ENCODE data around the gene OR2H1.

Gene OR2H1

GRCh38 chr6:29491574-29491973 lies 34.6 kb downstream of the OR2H1 start:
- CTCF ChIA-PET, result no interaction called here
- no peak overlapping the region for H3K27ac Mint-ChIP-seq
- peaks cover 9% of the 10 kb centered on the region for H3K27me3 Mint-ChIP-seq
- H3K36me3 Mint-ChIP-seq, result no peaks in the 10 kb centered on the region
- H3K9me3 Mint-ChIP-seq, result no peaks in the 10 kb centered on the region
- H3K4me1 Mint-ChIP-seq, result no peaks in the 10 kb centered on the region
- H3K4me3 Mint-ChIP-seq, result no peak overlapping the region
- DNase-seq, result no peak

- no peaks in the 10 kb centered on the region for H3K36me3 Mint-ChIP-seq
- no peak overlapping the region for H3K4me3 Mint-ChIP-seq
- DNase-seq, result no peak
- no peaks in the 10 kb centered on the region for H3K4me1 Mint-ChIP-seq
- no peak overlapping the region for H3K27ac Mint-ChIP-seq
- H3K27me3 Mint-ChIP-seq, result peaks cover 20% of the 10 kb centered on the region
- CTCF ChIA-PET, result no interaction called here
- no peaks in the 10 kb centered on the region for H3K9me3 Mint-ChIP-seq
Observed at GRCh38 chr6:29493261-29493660, 36.3 kb downstream of the OR2H1 start.

- CTCF ChIA-PET, result no interaction called here
- no peak overlapping the region for H3K27ac Mint-ChIP-seq
Observed at GRCh38 chr6:29494131-29494530, 37.2 kb downstream of the OR2H1 start.

GRCh38 chr6:29495571-29495970 lies 38.6 kb downstream of the OR2H1 start:
- no peak overlapping the region for H3K27ac Mint-ChIP-seq
- H3K27me3 Mint-ChIP-seq, result peaks cover 25% of the 10 kb centered on the region
- no peak overlapping the region for H3K4me3 Mint-ChIP-seq
- H3K9me3 Mint-ChIP-seq, result no peaks in the 10 kb centered on the region
- H3K36me3 Mint-ChIP-seq, result no peaks in the 10 kb centered on the region
- CTCF ChIA-PET, result interaction anchor here (0.6 kb wide), 1 partner anchor 89 kb away, joined by 3 read pairs; no protein-coding TSS in a partner anchor
- H3K4me1 Mint-ChIP-seq, result no peaks in the 10 kb centered on the region
- no peak for DNase-seq

More at GRCh38 chr6:29494131-29494530, 37.2 kb downstream of the OR2H1 start:
- Mint-ChIP-seq H3K36me3 (no peaks in the 10 kb centered on the region), H3K9me3 (no peaks in the 10 kb centered on the region), H3K4me3 (no peak overlapping the region), H3K4me1 (no peaks in the 10 kb centered on the region), H3K27me3 (peaks cover 20% of the 10 kb centered on the region)
- no peak for DNase-seq

DNA sequence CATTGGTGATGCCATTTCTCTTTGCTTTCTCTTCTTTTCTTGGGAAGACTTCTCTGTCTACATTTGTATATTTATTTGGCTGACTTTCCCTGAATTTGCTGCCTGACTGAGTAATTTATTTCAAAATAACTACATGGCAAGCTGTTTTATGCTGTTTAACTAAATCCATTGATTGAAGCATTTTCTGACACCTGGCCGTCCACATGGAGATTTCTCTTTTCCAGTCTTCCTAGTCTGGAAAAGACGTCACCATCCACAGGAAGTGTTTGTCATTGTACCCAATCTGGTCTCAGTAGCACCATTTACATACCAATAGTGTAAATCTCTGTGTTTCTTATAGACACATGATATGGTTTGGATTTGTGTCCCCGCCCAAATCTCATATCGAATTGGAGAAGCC lies 40.0 kb downstream of the OR2H1 start:
- no peaks in the 10 kb centered on the region for H3K4me1 Mint-ChIP-seq
- no peaks in the 10 kb centered on the region for H3K36me3 Mint-ChIP-seq
- peaks cover 26% of the 10 kb centered on the region for H3K27me3 Mint-ChIP-seq
- no peaks in the 10 kb centered on the region for H3K9me3 Mint-ChIP-seq
- no peak for DNase-seq
- H3K27ac Mint-ChIP-seq, result no peak overlapping the region
- H3K4me3 Mint-ChIP-seq, result no peak overlapping the region
- CTCF ChIA-PET, result no interaction called here

DNA sequence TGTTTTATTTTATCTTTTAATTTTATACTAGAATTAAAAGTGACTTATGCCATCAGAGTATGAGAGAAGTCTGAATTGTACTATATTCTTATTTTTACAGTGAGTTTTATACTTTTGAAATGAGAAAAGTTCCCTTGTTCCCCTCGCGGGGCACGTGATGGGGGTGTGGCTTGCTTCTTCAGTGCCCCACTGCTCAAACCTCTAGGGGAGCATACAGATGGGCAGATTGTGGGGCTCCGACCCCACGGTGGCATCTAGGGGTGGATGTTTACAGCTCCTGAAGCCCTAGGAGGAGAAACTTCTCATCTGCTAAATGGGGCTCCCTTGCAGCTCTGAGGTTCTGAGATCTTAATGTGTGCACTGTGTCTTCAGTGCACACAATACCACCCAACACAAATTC lies 42.7 kb downstream of the OR2H1 start:
- Mint-ChIP-seq H3K27ac (no peak overlapping the region), H3K36me3 (no peaks in the 10 kb centered on the region), H3K4me1 (no peaks in the 10 kb centered on the region), H3K9me3 (no peaks in the 10 kb centered on the region), H3K4me3 (no peak overlapping the region), H3K27me3 (peaks cover 34% of the 10 kb centered on the region)
- no peak for DNase-seq
- CTCF ChIA-PET, result no interaction called here

DNA sequence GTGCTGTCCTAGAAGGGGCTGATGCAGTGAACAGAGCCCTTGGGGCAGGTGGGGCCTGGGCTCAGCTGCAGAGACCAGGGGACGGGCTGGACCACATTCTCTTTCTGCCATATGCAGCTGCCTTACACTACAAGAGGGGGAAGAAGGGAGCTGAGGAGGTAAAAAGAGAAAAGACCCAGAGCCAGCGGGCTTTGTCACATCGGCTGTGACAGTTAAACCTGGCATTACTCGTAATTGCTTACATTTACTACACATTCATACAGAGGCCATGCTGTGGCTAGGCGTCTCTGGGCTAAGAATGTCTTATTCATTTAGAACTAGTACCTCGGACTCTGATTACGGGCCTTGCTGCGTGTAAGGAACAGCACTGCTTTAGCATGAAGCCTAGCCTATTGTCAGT lies 43.6 kb downstream of the OR2H1 start:
- Mint-ChIP-seq H3K36me3 (no peaks in the 10 kb centered on the region), H3K27me3 (peaks cover 34% of the 10 kb centered on the region), H3K27ac (no peak overlapping the region), H3K4me3 (no peak overlapping the region), H3K4me1 (no peaks in the 10 kb centered on the region), H3K9me3 (no peaks in the 10 kb centered on the region)
- CTCF ChIA-PET, result no interaction called here
- DNase-seq, result no peak

DNA sequence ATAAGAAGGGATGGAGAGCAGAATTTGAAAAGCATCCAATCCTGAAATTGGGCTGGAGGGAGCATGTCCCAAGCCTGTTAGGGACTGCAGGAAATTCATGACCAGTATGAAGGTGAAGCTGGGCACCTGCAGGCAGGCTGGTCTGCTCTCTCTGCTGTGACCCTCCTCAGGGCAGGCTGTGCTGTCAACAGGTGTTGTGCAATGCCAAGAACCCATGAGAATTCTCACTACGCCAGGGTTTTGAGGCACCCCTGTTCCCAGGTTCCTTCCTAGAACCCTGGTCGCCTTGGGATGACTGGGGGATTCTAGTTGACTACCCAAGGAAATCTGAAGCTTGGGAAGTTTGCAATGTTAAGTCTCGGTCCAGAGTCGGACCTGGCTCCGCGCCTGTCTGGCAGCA lies 44.2 kb downstream of the OR2H1 start:
- no peaks in the 10 kb centered on the region for H3K4me1 Mint-ChIP-seq

GRCh38 chr6:29502181-29502580 lies 45.2 kb downstream of the OR2H1 start:
- no peak overlapping the region for H3K27ac Mint-ChIP-seq
- peaks cover 31% of the 10 kb centered on the region for H3K27me3 Mint-ChIP-seq

More for the DNA sequence above, 44.2 kb downstream of the OR2H1 start:
- CTCF ChIA-PET, result no interaction called here
- no peak for DNase-seq
- Mint-ChIP-seq H3K4me3 (no peak overlapping the region), H3K27ac (no peak overlapping the region), H3K9me3 (no peaks in the 10 kb centered on the region), H3K27me3 (peaks cover 37% of the 10 kb centered on the region), H3K36me3 (no peaks in the 10 kb centered on the region)

GRCh38 chr6:29502597-29502996 lies 45.6 kb downstream of the OR2H1 start:
- Mint-ChIP-seq H3K36me3 (no peaks in the 10 kb centered on the region), H3K9me3 (no peaks in the 10 kb centered on the region), H3K4me1 (no peaks in the 10 kb centered on the region), H3K27ac (no peak overlapping the region), H3K4me3 (no peak overlapping the region), H3K27me3 (peaks cover 26% of the 10 kb centered on the region)
- no peak for DNase-seq
- CTCF ChIA-PET, result no interaction called here

More at GRCh38 chr6:29502181-29502580, 45.2 kb downstream of the OR2H1 start:
- CTCF ChIA-PET, result no interaction called here
- H3K4me1 Mint-ChIP-seq, result no peaks in the 10 kb centered on the region
- no peaks in the 10 kb centered on the region for H3K9me3 Mint-ChIP-seq
- DNase-seq, result no peak
- no peak overlapping the region for H3K4me3 Mint-ChIP-seq
- no peaks in the 10 kb centered on the region for H3K36me3 Mint-ChIP-seq

GRCh38 chr6:29504961-29505360 lies 48.0 kb downstream of the OR2H1 start:
- peaks cover 26% of the 10 kb centered on the region for H3K27me3 Mint-ChIP-seq
- no peak for DNase-seq
- H3K9me3 Mint-ChIP-seq, result no peaks in the 10 kb centered on the region
- no peaks in the 10 kb centered on the region for H3K4me1 Mint-ChIP-seq
- H3K27ac Mint-ChIP-seq, result no peak overlapping the region
- H3K36me3 Mint-ChIP-seq, result no peaks in the 10 kb centered on the region
- CTCF ChIA-PET, result no interaction called here
- no peak overlapping the region for H3K4me3 Mint-ChIP-seq

- CTCF ChIA-PET, result no interaction called here
- Mint-ChIP-seq H3K27ac (no peak overlapping the region), H3K4me3 (no peak overlapping the region), H3K36me3 (no peaks in the 10 kb centered on the region), H3K4me1 (no peaks in the 10 kb centered on the region), H3K9me3 (no peaks in the 10 kb centered on the region), H3K27me3 (peaks cover 23% of the 10 kb centered on the region)
- no peak for DNase-seq
Observed at GRCh38 chr6:29505808-29506207, 48.9 kb downstream of the OR2H1 start.

GRCh38 chr6:29506446-29507067 lies 49.6 kb downstream of the OR2H1 start:
- no peak for DNase-seq
- no peaks in the 10 kb centered on the region for H3K36me3 Mint-ChIP-seq
- no peak overlapping the region for H3K27ac Mint-ChIP-seq
- H3K9me3 Mint-ChIP-seq, result no peaks in the 10 kb centered on the region
- no peak overlapping the region for H3K4me3 Mint-ChIP-seq
- H3K4me1 Mint-ChIP-seq, result no peaks in the 10 kb centered on the region
- H3K27me3 Mint-ChIP-seq, result peaks cover 25% of the 10 kb centered on the region
- CTCF ChIA-PET, result no interaction called here

GRCh38 chr6:29507319-29507718 lies 50.4 kb downstream of the OR2H1 start:
- no peak overlapping the region for H3K4me3 Mint-ChIP-seq
- H3K9me3 Mint-ChIP-seq, result no peaks in the 10 kb centered on the region
- H3K4me1 Mint-ChIP-seq, result no peaks in the 10 kb centered on the region
- H3K27ac Mint-ChIP-seq, result no peak overlapping the region
- CTCF ChIA-PET, result interaction anchor here (0.6 kb wide), 1 partner anchor 17 kb away, joined by 3 read pairs; no protein-coding TSS in a partner anchor
- H3K27me3 Mint-ChIP-seq, result peaks cover 20% of the 10 kb centered on the region
- no peaks in the 10 kb centered on the region for H3K36me3 Mint-ChIP-seq
- DNase-seq, result no peak

DNA sequence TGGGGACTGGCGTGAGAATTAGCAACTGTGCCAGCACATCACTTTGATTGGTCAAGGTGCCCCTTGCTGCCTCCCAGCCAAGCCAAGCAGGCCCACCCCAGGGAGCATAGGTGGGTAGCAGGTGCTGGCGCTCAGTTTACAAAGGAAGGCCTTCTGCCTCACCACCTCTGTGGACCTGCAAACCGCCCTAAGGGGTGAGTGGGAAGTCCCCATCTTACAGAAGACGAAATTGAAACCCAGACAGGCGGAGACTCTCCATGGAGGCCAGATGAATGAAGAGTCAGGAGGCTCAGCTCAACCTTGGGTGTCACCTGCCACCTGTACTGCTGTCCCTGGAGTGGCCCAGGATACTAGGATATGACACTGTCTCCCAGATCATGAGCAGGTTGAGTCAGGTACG lies 52.3 kb downstream of the OR2H1 start:
- CTCF ChIA-PET, result no interaction called here
- no peak for DNase-seq

GRCh38 chr6:29509711-29510110 lies 52.8 kb downstream of the OR2H1 start:
- peaks cover 15% of the 10 kb centered on the region for H3K27me3 Mint-ChIP-seq
- DNase-seq, result no peak
- no peak overlapping the region for H3K27ac Mint-ChIP-seq
- H3K4me1 Mint-ChIP-seq, result no peaks in the 10 kb centered on the region
- H3K9me3 Mint-ChIP-seq, result no peaks in the 10 kb centered on the region
- CTCF ChIA-PET, result no interaction called here
- no peak overlapping the region for H3K4me3 Mint-ChIP-seq
- no peaks in the 10 kb centered on the region for H3K36me3 Mint-ChIP-seq

More for the DNA sequence above, 52.3 kb downstream of the OR2H1 start:
- Mint-ChIP-seq H3K9me3 (no peaks in the 10 kb centered on the region), H3K27me3 (peaks cover 12% of the 10 kb centered on the region), H3K4me1 (no peaks in the 10 kb centered on the region), H3K36me3 (no peaks in the 10 kb centered on the region), H3K27ac (no peak overlapping the region), H3K4me3 (no peak overlapping the region)

Measured in activated naive CD4-positive, alpha-beta T cell treated with anti-CD3 and anti-CD28 coated beads, Interleukin-2, amount 10 ng/mL, durations not matched to agents 7 days and 5 days (primary cell).